GM12878 (cell line): ENCODE measurements around the gene SLF1. TPM values are rescaled to one million over a fixed set of nuclear protein-coding genes. Genes with fewer than 3 reads are reported as not detected.

ENCODE experiments used
- ATAC-seq: fragments of 200-7000 bp; cut with Tn5 transposase; 3 replicates; pipeline ENCODE4 v1.9.1; 2020; ENCODE audit warnings: mild to moderate bottlenecking, moderate library complexity
- BruUV-seq: library from RNA; stranded (reverse); fragments of 400-500 nt; replicated peaks from 2 replicates; lab custom pipeline; 2021; lab: Mats Ljungman, UMichigan
- CTCF ChIA-PET: fragments of 300-600 bp; sonication (Branson Sonifier 250); formaldehyde crosslinking; extraction: SDS; loops from one replicate; lab custom pipeline; 2021; ENCODE audit warnings: inconsistent platforms; lab: Yijun Ruan, JAX
- POLR2A ChIA-PET: fragments of 350-600 bp; formaldehyde crosslinking; extraction: SDS; loops from one replicate; lab custom pipeline; 2021; ENCODE audit warnings: inconsistent platforms; lab: Charles Lee
- RAD21 ChIA-PET: fragments of 300-600 bp; sonication (Branson Sonifier 250); formaldehyde crosslinking; loops from one replicate; lab custom pipeline; 2023; ENCODE audit warnings: antibody characterized with exemption; ENCODE audit not compliant: unreplicated experiment; lab: Charles Lee
- SMC1A ChIA-PET: fragments of 300-600 bp; sonication (Branson Sonifier 250); formaldehyde crosslinking; loops from one replicate; lab custom pipeline; 2023; ENCODE audit not compliant: unreplicated experiment, uncharacterized antibody; lab: Charles Lee
- DNase-seq: peaks from one replicate; pipeline ENCODE4 v3.0.0-alpha.2; 2011; ENCODE audit warnings: low read depth, low spot score
- FAIRE-seq: peaks from 3 replicates; lab custom pipeline; 2011; peaks lifted over from hg19 to GRCh38; lab: Jason Lieb, UNC
- H2AFZ ChIP-seq: 2 replicates; pipeline ENCODE4 v1.6.0; 2011; ENCODE audit warnings: low read depth, low read length, control low read depth; ENCODE audit not compliant: control insufficient read depth
- H3K27ac ChIP-seq: 2 replicates; pipeline ENCODE4 v1.5.1; 2011; ENCODE audit warnings: control low read depth; ENCODE audit not compliant: control insufficient read depth, insufficient read depth
- H3K27me3 ChIP-seq, 2 experiments: replicated peaks in 1 of 2; 2 replicates each; pipeline versions ENCODE4 v1.6.0 to v1.6.1; 2011; ENCODE audit warnings: low read length in 1 of 2; ENCODE audit not compliant: control insufficient read depth in 2 of 2, insufficient read depth in 2 of 2
- H3K36me3 ChIP-seq, 2 experiments: 2 replicates each; pipeline ENCODE4 v1.5.1; 2011; ENCODE audit warnings: low read length in 1 of 2; ENCODE audit not compliant: control insufficient read depth in 2 of 2, insufficient read depth in 2 of 2
- H3K4me1 ChIP-seq: 2 replicates; pipeline ENCODE4 v1.6.1; 2011; ENCODE audit warnings: mild to moderate bottlenecking, low read length, moderate library complexity, mixed read lengths; ENCODE audit not compliant: control insufficient read depth, insufficient read depth
- H3K4me2 ChIP-seq: 2 replicates; pipeline ENCODE4 v1.6.0; 2011; ENCODE audit warnings: control low read depth; ENCODE audit not compliant: control insufficient read depth, insufficient read depth
- H3K4me3 ChIP-seq: fragments of 200-600 bp; sonication (generic); 2 replicates; pipeline ENCODE4 v1.5.1; 2016
- H3K79me2 ChIP-seq: 2 replicates; pipeline ENCODE4 v1.6.0; 2011; ENCODE audit warnings: low read length; ENCODE audit not compliant: control insufficient read depth, insufficient read depth
- H3K9ac ChIP-seq: 2 replicates; pipeline ENCODE4 v1.8.0; 2011; ENCODE audit warnings: low read length, control low read depth, mixed read lengths; ENCODE audit not compliant: control insufficient read depth, insufficient read depth
- H3K9me3 ChIP-seq: replicated peaks from 3 replicates; pipeline ENCODE4 v1.5.1; 2011; ENCODE audit warnings: mild to moderate bottlenecking, low read length; ENCODE audit not compliant: control insufficient read depth, insufficient read depth
- H4K20me1 ChIP-seq: 2 replicates; pipeline ENCODE4 v1.6.0; 2011; ENCODE audit not compliant: control insufficient read depth, insufficient read depth
- BRCA1 ChIP-seq: IDR thresholded peaks from 2 replicates; pipeline ENCODE4 v1.6.1; 2011; ENCODE audit warnings: low read depth, low read length, improper control_type of control experiment
- EZH2 ChIP-seq: IDR thresholded peaks from 2 replicates; pipeline ENCODE4 v1.6.1; 2012; ENCODE audit warnings: low read depth, mild to moderate bottlenecking, control low read depth, inconsistent platforms, low read length, borderline replicate concordance; ENCODE audit not compliant: control insufficient read depth
- NBN ChIP-seq: fragments of 450-650 bp; IDR thresholded peaks from 2 replicates; pipeline ENCODE4 v1.6.1; 2016
- NFXL1 ChIP-seq: fragments of 450-650 bp; IDR thresholded peaks from 2 replicates; pipeline ENCODE4 v1.6.1; 2017; ENCODE audit warnings: antibody characterized with exemption, mild to moderate bottlenecking, borderline replicate concordance
- NFYB ChIP-seq: IDR thresholded peaks from 2 replicates; pipeline ENCODE4 v1.6.1; 2011; ENCODE audit warnings: low read depth, mild to moderate bottlenecking, low read length, improper control_type of control experiment, moderate library complexity; ENCODE audit not compliant: insufficient read depth
- RFX5 ChIP-seq: IDR thresholded peaks from 2 replicates; pipeline ENCODE4 v1.6.1; 2011; ENCODE audit warnings: low read depth, low read length, improper control_type of control experiment
- SMAD1 ChIP-seq: fragments of 450-650 bp; IDR thresholded peaks from 2 replicates; pipeline ENCODE4 v1.6.1; 2018; ENCODE audit warnings: mild to moderate bottlenecking, low read depth; ENCODE audit not compliant: partially characterized antibody
- SREBF1 ChIP-seq: IDR thresholded peaks from 2 replicates; pipeline ENCODE4 v1.6.1; 2012; ENCODE audit warnings: mild to moderate bottlenecking, low read length
- TARDBP ChIP-seq: IDR thresholded peaks from 2 replicates; pipeline ENCODE4 v1.6.1; 2016; ENCODE audit warnings: borderline replicate concordance
- TBL1XR1 ChIP-seq: IDR thresholded peaks from 2 replicates; pipeline ENCODE4 v1.6.1; 2012; ENCODE audit warnings: low read depth, low read length, improper control_type of control experiment
- YBX1 ChIP-seq: fragments of 450-650 bp; IDR thresholded peaks from 2 replicates; pipeline ENCODE4 v1.6.1; 2016; ENCODE audit warnings: antibody characterized with exemption
- ZBED1 ChIP-seq: IDR thresholded peaks from 2 replicates; pipeline ENCODE4 v1.6.1; 2016; ENCODE audit warnings: borderline replicate concordance
- ZNF384 ChIP-seq: IDR thresholded peaks from 2 replicates; pipeline ENCODE4 v1.6.1; 2012; ENCODE audit warnings: low read depth, mild to moderate bottlenecking, low read length, improper control_type of control experiment, borderline replicate concordance
- ZZZ3 ChIP-seq: IDR thresholded peaks from 2 replicates; pipeline ENCODE4 v1.6.1; 2011; ENCODE audit warnings: low read depth; ENCODE audit not compliant: control insufficient read depth, insufficient read length
- WGBS: methylation state at CpG from one replicate; pipeline ENCODE4 v1.1.6; 2016; ENCODE audit warnings: low lambda C conversion rate; ENCODE audit not compliant: insufficient replicate concordance, insufficient coverage; ENCODE audit errors: missing lambda C conversion rate; 5-methylcytosine and 5-hydroxymethylcytosine counted together
- in situ Hi-C: fragments of 300-500 bp; cut with MboI; formaldehyde crosslinking; loops from 9 replicates; pipeline ENCODE4 v1.14.3; 2018; ENCODE audit warnings: mixed read lengths
- intact Hi-C: fragments of 100-400 bp; cut with micrococcal nuclease; formaldehyde crosslinking; loops from one replicate; pipeline ENCODE4 v1.14.2; 2022; ENCODE audit not compliant: unreplicated experiment
- polyA plus RNA-seq, 11 experiments: library from polyadenylated mRNA; depleted of rRNA in 4 of 11; unstranded in 6 of 11; stranded (reverse) in 5 of 11; fragments of >200 nt; fragmentation: Nextera tagmentation in 4 of 11; fragmentation: Illumina TruSeq in 1 of 11; extraction: Ambion mirVana in 4 of 11; extraction: Trizol in 1 of 11; gene quantifications; 1 replicate in 1 of 11; 2 replicates in 10 of 11; pipeline versions ENCODE4 v1.2.1 to v1.2.3, GENCODE V29; 2011 to 2016; ENCODE audit warnings: inconsistent platforms in 2 of 11, missing spikeins in 2 of 11, low read depth in 1 of 11
- total RNA-seq, 4 experiments: library from RNA; depleted of rRNA in 3 of 4; stranded (reverse); fragments of >200 nt in 3 of 4; fragmentation: Illumina TruSeq in 1 of 4; extraction: Trizol in 1 of 4; gene quantifications; 2 replicates each; pipeline versions ENCODE4 v1.2.1 to v1.2.3, GENCODE V29; 2013 to 2021
- TF ChIP-seq, protein P1 (sequence below): fragments of 150-350 bp; IDR thresholded peaks from 2 replicates; pipeline ENCODE4 v1.6.1; 2016; ENCODE audit warnings: low read depth, low read length

SLF1 gene
- total and polyA plus RNA-seq, 10 of the 15 experiments (the other 5 are each of a cell fraction or from before 2014, with no cell fraction given): 8.1 to 27.0 (median 13.4) TPM

DNA sequence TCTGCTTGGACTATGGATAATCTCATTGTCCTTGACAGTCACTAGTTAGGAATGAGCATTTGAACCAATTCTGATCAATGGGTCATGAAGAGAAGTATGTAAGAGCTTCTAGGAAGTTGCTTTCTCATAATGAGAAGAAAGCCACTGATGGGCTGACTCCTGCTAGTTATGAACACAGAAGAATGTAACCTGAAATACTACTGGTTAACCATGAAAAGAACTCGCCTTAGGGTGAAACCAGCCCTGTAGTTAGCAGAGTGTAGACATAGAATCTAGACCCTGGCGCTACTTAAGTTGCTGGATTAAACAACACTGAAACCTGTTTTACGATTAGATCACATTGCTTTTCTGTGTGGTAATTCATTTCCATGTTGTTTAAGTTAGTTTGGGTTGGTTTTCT, 26.6 kb downstream of the SLF1 start:
- ChIA-PET POLR2A (no interaction called here), SMC1A (interaction anchor here (0.7 to 2.5 kb wide), 3 partner anchors 10 to 105 kb away, joined by 3 to 6 read pairs (median 3); no protein-coding TSS in a partner anchor), RAD21 (no interaction called here), CTCF (interaction anchor here (0.9 to 1.4 kb wide), 2 partner anchors 8 to 10 kb away, joined by 3 to 4 read pairs; no protein-coding TSS in a partner anchor)
- in situ Hi-C loops: no loop called here
- Histone ChIP-seq H3K9ac (no peak overlapping the region), H3K27me3 (no peaks in the 10 kb centered on the region), H4K20me1 (no peaks in the 10 kb centered on the region), H3K4me3 (no peak overlapping the region), H3K36me3 (peaks cover 0 to 3% of the 10 kb centered on the region in 2 experiments; a peak in 3 of 4 replicates), H3K27ac (no peak overlapping the region), H2AFZ (no peak overlapping the region), H3K79me2 (no peaks in the 10 kb centered on the region), H3K4me2 (no peak overlapping the region), H3K4me1 (no peaks in the 10 kb centered on the region), H3K9me3 (peaks cover 2% of the 10 kb centered on the region)
- no TSS peak for BruUV-seq
- intact Hi-C loops: no loop called here
- WGBS: 96% methylated on average over 3 of the region's 3 CpGs
- DNase-seq: no peak
- no peak for FAIRE-seq
- no peak for TF ChIP-seq RFX5
- no peak for TF ChIP-seq SMAD1
- TF ChIP-seq SREBF1: no peak
- no peak for TF ChIP-seq ZBED1
- TF ChIP-seq TARDBP: no peak
- TF ChIP-seq NFYB: no peak
- no peak for TF ChIP-seq YBX1
- TF ChIP-seq ZZZ3: no peak
- TF ChIP-seq NBN: no peak
- no peak for TF ChIP-seq EZH2
- no peak for TF ChIP-seq NFXL1
- TF ChIP-seq, protein P1, sequence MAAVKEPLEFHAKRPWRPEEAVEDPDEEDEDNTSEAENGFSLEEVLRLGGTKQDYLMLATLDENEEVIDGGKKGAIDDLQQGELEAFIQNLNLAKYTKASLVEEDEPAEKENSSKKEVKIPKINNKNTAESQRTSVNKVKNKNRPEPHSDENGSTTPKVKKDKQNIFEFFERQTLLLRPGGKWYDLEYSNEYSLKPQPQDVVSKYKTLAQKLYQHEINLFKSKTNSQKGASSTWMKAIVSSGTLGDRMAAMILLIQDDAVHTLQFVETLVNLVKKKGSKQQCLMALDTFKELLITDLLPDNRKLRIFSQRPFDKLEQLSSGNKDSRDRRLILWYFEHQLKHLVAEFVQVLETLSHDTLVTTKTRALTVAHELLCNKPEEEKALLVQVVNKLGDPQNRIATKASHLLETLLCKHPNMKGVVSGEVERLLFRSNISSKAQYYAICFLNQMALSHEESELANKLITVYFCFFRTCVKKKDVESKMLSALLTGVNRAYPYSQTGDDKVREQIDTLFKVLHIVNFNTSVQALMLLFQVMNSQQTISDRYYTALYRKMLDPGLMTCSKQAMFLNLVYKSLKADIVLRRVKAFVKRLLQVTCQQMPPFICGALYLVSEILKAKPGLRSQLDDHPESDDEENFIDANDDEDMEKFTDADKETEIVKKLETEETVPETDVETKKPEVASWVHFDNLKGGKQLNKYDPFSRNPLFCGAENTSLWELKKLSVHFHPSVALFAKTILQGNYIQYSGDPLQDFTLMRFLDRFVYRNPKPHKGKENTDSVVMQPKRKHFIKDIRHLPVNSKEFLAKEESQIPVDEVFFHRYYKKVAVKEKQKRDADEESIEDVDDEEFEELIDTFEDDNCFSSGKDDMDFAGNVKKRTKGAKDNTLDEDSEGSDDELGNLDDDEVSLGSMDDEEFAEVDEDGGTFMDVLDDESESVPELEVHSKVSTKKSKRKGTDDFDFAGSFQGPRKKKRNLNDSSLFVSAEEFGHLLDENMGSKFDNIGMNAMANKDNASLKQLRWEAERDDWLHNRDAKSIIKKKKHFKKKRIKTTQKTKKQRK: no peak
- no peak for TF ChIP-seq TBL1XR1
- TF ChIP-seq BRCA1: no peak
- TF ChIP-seq ZNF384: no peak
- ATAC-seq: no peak
